ENCODE data around the gene XPNPEP2. TPM values are rescaled to one million over a fixed set of nuclear protein-coding genes. Genes with fewer than 3 reads are reported as not detected.

The XPNPEP2 gene
- total RNA-seq, 1 donor from 2014 or later: 0.27 TPM

DNA sequence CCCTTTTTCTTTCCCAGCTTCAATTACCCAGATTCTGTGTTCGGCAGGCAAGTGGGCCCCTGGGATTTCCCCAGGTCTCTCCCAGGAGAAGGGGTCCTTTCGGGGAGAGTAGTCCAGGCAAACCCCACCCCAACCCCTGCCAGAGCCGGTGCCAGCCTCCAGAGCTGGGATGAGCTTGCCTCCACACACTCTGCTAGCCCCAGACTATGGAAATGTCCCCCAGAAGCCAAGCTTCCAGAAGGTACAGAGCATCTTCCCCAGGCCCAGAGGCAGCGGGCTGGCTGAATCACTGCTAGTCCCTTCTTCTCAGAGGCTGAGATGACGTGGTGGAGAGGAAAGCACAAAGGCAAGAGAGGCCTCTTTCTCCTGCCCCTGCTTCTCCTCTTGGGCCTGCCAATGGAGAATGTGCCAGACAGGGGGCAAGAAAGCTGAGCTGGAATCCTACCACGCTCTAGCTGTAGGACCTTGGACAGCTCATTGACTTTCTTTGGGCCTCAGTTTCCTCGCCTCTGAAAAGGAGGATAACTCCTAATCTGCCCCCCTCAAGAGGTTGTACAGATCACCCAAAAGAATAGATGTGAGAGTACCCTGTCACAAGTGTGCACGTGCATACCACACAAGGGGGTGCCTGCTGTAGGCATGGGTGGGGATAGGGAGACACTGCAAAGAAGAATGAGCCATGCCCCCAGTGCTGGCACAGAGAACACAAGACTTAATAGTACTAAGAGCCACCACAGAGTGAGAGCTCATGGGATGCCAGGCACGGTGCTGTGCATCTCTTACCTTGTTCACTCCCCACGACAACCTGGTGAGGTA lies 43.1 kb downstream of the XPNPEP2 start:
- H3K4me3 Mint-ChIP-seq (ENCODE audit: unreplicated experiment): no peak overlapping the region
- TF ChIP-seq, protein P1, sequence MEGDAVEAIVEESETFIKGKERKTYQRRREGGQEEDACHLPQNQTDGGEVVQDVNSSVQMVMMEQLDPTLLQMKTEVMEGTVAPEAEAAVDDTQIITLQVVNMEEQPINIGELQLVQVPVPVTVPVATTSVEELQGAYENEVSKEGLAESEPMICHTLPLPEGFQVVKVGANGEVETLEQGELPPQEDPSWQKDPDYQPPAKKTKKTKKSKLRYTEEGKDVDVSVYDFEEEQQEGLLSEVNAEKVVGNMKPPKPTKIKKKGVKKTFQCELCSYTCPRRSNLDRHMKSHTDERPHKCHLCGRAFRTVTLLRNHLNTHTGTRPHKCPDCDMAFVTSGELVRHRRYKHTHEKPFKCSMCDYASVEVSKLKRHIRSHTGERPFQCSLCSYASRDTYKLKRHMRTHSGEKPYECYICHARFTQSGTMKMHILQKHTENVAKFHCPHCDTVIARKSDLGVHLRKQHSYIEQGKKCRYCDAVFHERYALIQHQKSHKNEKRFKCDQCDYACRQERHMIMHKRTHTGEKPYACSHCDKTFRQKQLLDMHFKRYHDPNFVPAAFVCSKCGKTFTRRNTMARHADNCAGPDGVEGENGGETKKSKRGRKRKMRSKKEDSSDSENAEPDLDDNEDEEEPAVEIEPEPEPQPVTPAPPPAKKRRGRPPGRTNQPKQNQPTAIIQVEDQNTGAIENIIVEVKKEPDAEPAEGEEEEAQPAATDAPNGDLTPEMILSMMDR (IDR thresholded peaks at IDR 0.05): no peak
- H3K4me1 Mint-ChIP-seq (ENCODE audit: unreplicated experiment): no peaks in the 10 kb centered on the region
- H3K27ac Mint-ChIP-seq (ENCODE audit: unreplicated experiment): no peak overlapping the region
- no peaks in the 10 kb centered on the region for H3K9me3 Mint-ChIP-seq (ENCODE audit: unreplicated experiment)
- no peaks in the 10 kb centered on the region for H3K36me3 Mint-ChIP-seq (ENCODE audit: unreplicated experiment)
- no peak for DNase-seq (ENCODE audit: extremely low spot score, unreplicated experiment)
- H3K27me3 Mint-ChIP-seq (ENCODE audit: unreplicated experiment): no peaks in the 10 kb centered on the region

DNA sequence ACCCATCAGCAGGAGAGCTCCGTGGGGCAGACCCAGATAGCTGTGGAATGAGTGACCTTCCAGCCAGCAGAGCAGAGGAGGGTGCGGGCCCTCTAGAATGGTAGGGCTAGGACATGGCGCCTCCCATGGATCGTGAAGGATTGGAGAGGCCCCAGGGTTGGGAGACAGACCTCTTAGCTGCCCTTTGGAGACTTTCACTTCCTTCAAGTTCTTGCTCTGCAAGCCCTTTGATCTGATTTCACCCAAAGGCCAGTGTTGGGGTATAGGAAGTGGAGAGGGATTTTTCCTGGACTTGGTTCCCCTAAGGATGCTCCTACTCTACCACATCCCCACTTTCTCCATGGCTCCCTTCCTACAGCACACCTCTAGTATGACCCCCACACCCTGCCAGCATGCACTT lies 43.9 kb downstream of the XPNPEP2 start:
- H3K27me3 Mint-ChIP-seq (ENCODE audit: unreplicated experiment): no peaks in the 10 kb centered on the region
- TF ChIP-seq, protein P1 (IDR thresholded peaks at IDR 0.05): no peak

GRCh38 chrX:129783291-129783713 lies 44.5 kb downstream of the XPNPEP2 start:
- Mint-ChIP-seq H3K27ac (ENCODE audit: unreplicated experiment) (no peak overlapping the region), H3K4me1 (ENCODE audit: unreplicated experiment) (no peaks in the 10 kb centered on the region), H3K27me3 (ENCODE audit: unreplicated experiment) (no peaks in the 10 kb centered on the region), H3K4me3 (ENCODE audit: unreplicated experiment) (no peak overlapping the region), H3K9me3 (ENCODE audit: unreplicated experiment) (no peaks in the 10 kb centered on the region), H3K36me3 (ENCODE audit: unreplicated experiment) (no peaks in the 10 kb centered on the region)
- TF ChIP-seq, protein P1 (IDR thresholded peaks at IDR 0.05): no peak
- no peak for DNase-seq (ENCODE audit: extremely low spot score, unreplicated experiment)

More for the DNA sequence above, 43.9 kb downstream of the XPNPEP2 start:
- DNase-seq (ENCODE audit: extremely low spot score, unreplicated experiment): no peak
- H3K4me3 Mint-ChIP-seq (ENCODE audit: unreplicated experiment): no peak overlapping the region
- no peaks in the 10 kb centered on the region for H3K4me1 Mint-ChIP-seq (ENCODE audit: unreplicated experiment)
- H3K27ac Mint-ChIP-seq (ENCODE audit: unreplicated experiment): no peak overlapping the region
- H3K36me3 Mint-ChIP-seq (ENCODE audit: unreplicated experiment): no peaks in the 10 kb centered on the region
- no peaks in the 10 kb centered on the region for H3K9me3 Mint-ChIP-seq (ENCODE audit: unreplicated experiment)

DNA sequence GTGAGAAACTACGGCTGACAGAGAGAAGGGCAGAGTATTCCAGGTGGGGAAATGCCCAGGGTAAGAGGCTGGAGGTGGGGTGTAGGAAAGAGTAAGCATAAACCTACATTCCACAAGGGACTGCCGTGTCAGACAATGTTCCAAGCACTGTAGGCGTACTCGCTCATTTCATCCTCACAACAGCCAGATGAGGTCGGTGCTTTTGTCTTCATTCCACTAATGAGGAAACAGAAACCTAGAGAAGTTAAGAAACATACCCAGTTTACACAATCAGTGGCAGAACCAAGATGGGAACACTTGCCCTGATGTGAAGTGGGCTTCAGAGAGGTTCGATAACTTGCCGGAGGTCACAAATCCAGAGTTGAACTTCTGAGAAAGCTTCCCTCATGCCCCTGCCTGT lies 45.6 kb downstream of the XPNPEP2 start:
- Mint-ChIP-seq H3K27ac (ENCODE audit: unreplicated experiment) (no peak overlapping the region), H3K9me3 (ENCODE audit: unreplicated experiment) (no peaks in the 10 kb centered on the region)

More for the DNA sequence above, 45.6 kb downstream of the XPNPEP2 start:
- TF ChIP-seq, protein P1 (IDR thresholded peaks at IDR 0.05): no peak
- H3K4me1 Mint-ChIP-seq (ENCODE audit: unreplicated experiment): no peaks in the 10 kb centered on the region
- DNase-seq (ENCODE audit: extremely low spot score, unreplicated experiment): no peak
- H3K27me3 Mint-ChIP-seq (ENCODE audit: unreplicated experiment): no peaks in the 10 kb centered on the region
- no peak overlapping the region for H3K4me3 Mint-ChIP-seq (ENCODE audit: unreplicated experiment)
- no peaks in the 10 kb centered on the region for H3K36me3 Mint-ChIP-seq (ENCODE audit: unreplicated experiment)

Measured in osteocyte (in vitro differentiated cells).